Right atrium auricular region (tissue), 2 donors: ENCODE results near the gene MTAP. TPM values are rescaled to one million over a fixed set of nuclear protein-coding genes. Genes with fewer than 3 reads are reported as not detected.

Source experiments
- DNase-seq: peaks from one replicate; pipeline ENCODE4 v3.0.0-alpha.2; 2019; ENCODE audit warnings: low spot score
- H3K27ac ChIP-seq, 2 donors: fragments of 200-600 bp; sonication (generic); 1 replicate in 1 of 2; 2 replicates in 1 of 2; pipeline ENCODE4 v1.5.1; 2016 to 2019
- H3K27me3 ChIP-seq, 2 donors: fragments of 200-600 bp; sonication (generic); one replicate each; pipeline versions ENCODE4 v1.5.1 to v1.6.0; 2017 to 2019
- H3K36me3 ChIP-seq: fragments of 200-600 bp; sonication (generic); one replicate; pipeline ENCODE4 v1.5.1; 2016
- H3K4me1 ChIP-seq, 2 donors: fragments of 200-600 bp; sonication (generic); one replicate each; pipeline versions ENCODE4 v1.5.1 to v1.6.0; 2017 to 2019
- H3K4me3 ChIP-seq, 2 donors: fragments of 200-600 bp; sonication (generic); 1 replicate in 1 of 2; 2 replicates in 1 of 2; pipeline ENCODE4 v1.5.1; 2017 to 2019; ENCODE audit warnings: mild to moderate bottlenecking in 1 of 2, moderate library complexity in 1 of 2
- H3K9me3 ChIP-seq, 2 donors: fragments of 200-600 bp; sonication (generic); one replicate each; pipeline ENCODE4 v1.5.1; 2019
- CTCF ChIP-seq, 2 donors: fragments of 200-600 bp; sonication (generic); IDR thresholded peaks; one replicate each; pipeline ENCODE4 v1.5.1; 2019; ENCODE audit warnings: antibody characterized with exemption in 2 of 2
- total RNA-seq, 2 donors: library from RNA; depleted of rRNA; stranded (reverse); fragments of >200 nt; gene quantifications; one replicate each; pipeline ENCODE4 v1.1.0, GENCODE V29; 2016

Gene MTAP
- total RNA-seq, 2 donors from 2014 or later, result 9.1 to 10.3 TPM

- DNase-seq, result no peak
- H3K27me3 ChIP-seq, result no peaks in the 10 kb centered on the region
- no peaks in the 10 kb centered on the region for H3K9me3 ChIP-seq
- no peaks in the 10 kb centered on the region for H3K4me1 ChIP-seq
- H3K27ac ChIP-seq, result no peak overlapping the region
- no peaks in the 10 kb centered on the region for H3K36me3 ChIP-seq
- no peak for TF ChIP-seq CTCF (IDR thresholded peaks at IDR 0.05)
- no peak overlapping the region for H3K4me3 ChIP-seq
These were observed 121.3 kb downstream of the MTAP start for GRCh38 chr9:21923694-21924093.

GRCh38 chr9:21927752-21928151 is 125.3 kb downstream of the MTAP start:
- TF ChIP-seq CTCF (IDR thresholded peaks at IDR 0.05), result no peak
- no peaks in the 10 kb centered on the region for H3K9me3 ChIP-seq
- H3K27me3 ChIP-seq, result no peaks in the 10 kb centered on the region
- H3K27ac ChIP-seq, result no peak overlapping the region
- H3K4me1 ChIP-seq, result no peaks in the 10 kb centered on the region
- H3K36me3 ChIP-seq, result no peaks in the 10 kb centered on the region
- DNase-seq, result no peak
- H3K4me3 ChIP-seq, result no peak overlapping the region

- Histone ChIP-seq H3K4me1 (no peaks in the 10 kb centered on the region), H3K27me3 (no peaks in the 10 kb centered on the region), H3K9me3 (no peaks in the 10 kb centered on the region), H3K36me3 (no peaks in the 10 kb centered on the region), H3K27ac (no peak overlapping the region), H3K4me3 (no peak overlapping the region)
- no peak for TF ChIP-seq CTCF (IDR thresholded peaks at IDR 0.05)
- DNase-seq, result no peak
These were observed 129.0 kb downstream of the MTAP start for GRCh38 chr9:21931428-21931827.

GRCh38 chr9:21933281-21933680 is 130.8 kb downstream of the MTAP start:
- H3K27me3 ChIP-seq, result no peaks in the 10 kb centered on the region

GRCh38 chr9:21933865-21934264 is 131.4 kb downstream of the MTAP start:
- no peaks in the 10 kb centered on the region for H3K27me3 ChIP-seq
- TF ChIP-seq CTCF (IDR thresholded peaks at IDR 0.05), result no peak

More at GRCh38 chr9:21933281-21933680, 130.8 kb downstream of the MTAP start:
- DNase-seq, result no peak
- TF ChIP-seq CTCF (IDR thresholded peaks at IDR 0.05), result no peak
- Histone ChIP-seq H3K9me3 (no peaks in the 10 kb centered on the region), H3K4me3 (no peak overlapping the region), H3K27ac (no peak overlapping the region), H3K36me3 (no peaks in the 10 kb centered on the region), H3K4me1 (no peaks in the 10 kb centered on the region)

GRCh38 chr9:21935631-21936030 is 133.2 kb downstream of the MTAP start:
- Histone ChIP-seq H3K27me3 (no peaks in the 10 kb centered on the region), H3K9me3 (no peaks in the 10 kb centered on the region), H3K27ac (no peak overlapping the region), H3K36me3 (no peaks in the 10 kb centered on the region), H3K4me1 (no peaks in the 10 kb centered on the region), H3K4me3 (no peak overlapping the region)
- no peak for TF ChIP-seq CTCF (IDR thresholded peaks at IDR 0.05)
- DNase-seq, result no peak

More at GRCh38 chr9:21933865-21934264, 131.4 kb downstream of the MTAP start:
- H3K9me3 ChIP-seq, result no peaks in the 10 kb centered on the region
- H3K4me1 ChIP-seq, result no peaks in the 10 kb centered on the region
- no peak overlapping the region for H3K27ac ChIP-seq
- no peak overlapping the region for H3K4me3 ChIP-seq
- DNase-seq, result no peak
- no peaks in the 10 kb centered on the region for H3K36me3 ChIP-seq
